Adrenal gland (tissue), 5 donors: Measurements from ENCODE around the gene FGFBP1.

Experiments used
- CTCF ChIP-seq, 6 experiments: fragments of 450-650 bp in 4 of 6; fragments of 200-600 bp in 2 of 6; sonication (generic) in 1 of 6; IDR thresholded peaks; 1 replicate in 5 of 6; 2 replicates in 1 of 6; pipeline versions ENCODE4 v1.5.1 to v1.8.0; 2016 to 2021; ENCODE audit warnings: antibody characterized with exemption in 6 of 6, mild to moderate bottlenecking in 2 of 6, moderate library complexity in 1 of 6
- POLR2A ChIP-seq, 2 donors: fragments of 450-650 bp; IDR thresholded peaks; one replicate each; pipeline ENCODE4 v1.6.1; 2017; ENCODE audit warnings: antibody characterized with exemption in 2 of 2, mild to moderate bottlenecking in 2 of 2, moderate library complexity in 1 of 2
- donor health status: DM: no; HTN: no; CAD: no.

- TF ChIP-seq CTCF (IDR thresholded peaks at IDR 0.05) (no peak), POLR2A (IDR thresholded peaks at IDR 0.05) (no peak)
Observed at GRCh38 chr4:15958562-15958961, 20.0 kb upstream of the FGFBP1 start.
